SHP77 (cell line): Measurements from ENCODE around the gene SLX4IP.
"Not testable (repeated sequence)": the region's sequence is repeated elsewhere in the genome, so short reads cannot be mapped to it uniquely, and the experiment has no call there.

Source experiments
- DNase-seq, 2 experiments: peaks; one replicate each; lab custom pipeline; 2025; lab: John Stamatoyannopoulos, UW

Gene SLX4IP

GRCh38 chr20:10573273-10573950 lies 138.3 kb downstream of the SLX4IP start:
- DNase-seq, result no peak

GRCh38 chr20:10573951-10574339 lies 138.8 kb downstream of the SLX4IP start:
- no peak for DNase-seq

GRCh38 chr20:10576411-10577090 lies 141.4 kb downstream of the SLX4IP start:
- DNase-seq, result no peak

- no peak for DNase-seq
Observed at GRCh38 chr20:10577648-10578047, 142.5 kb downstream of the SLX4IP start.

- peak; percentile 24 to 29 for DNase-seq
Observed at GRCh38 chr20:10578607-10579006, 143.5 kb downstream of the SLX4IP start.

GRCh38 chr20:10579942-10580341 lies 144.8 kb downstream of the SLX4IP start:
- DNase-seq, result no peak

GRCh38 chr20:10580700-10581099 lies 145.6 kb downstream of the SLX4IP start:
- DNase-seq, result no peak

- DNase-seq, result no peak
Observed at GRCh38 chr20:10581823-10582222, 146.7 kb downstream of the SLX4IP start.

- no peak for DNase-seq
Observed at GRCh38 chr20:10584371-10584770, 149.3 kb downstream of the SLX4IP start.

- no peak for DNase-seq
Observed at GRCh38 chr20:10585308-10585707, 150.2 kb downstream of the SLX4IP start.

GRCh38 chr20:10586296-10586695 lies 151.2 kb downstream of the SLX4IP start:
- DNase-seq, result no peak

- not testable (repeated sequence) for DNase-seq
Observed at GRCh38 chr20:10590446-10590845, 155.3 kb downstream of the SLX4IP start.

GRCh38 chr20:10590950-10591671 lies 156.0 kb downstream of the SLX4IP start:
- no peak for DNase-seq

- DNase-seq, result no peak
Observed at GRCh38 chr20:10591946-10592521, 156.9 kb downstream of the SLX4IP start.

- DNase-seq, result no peak
Observed at GRCh38 chr20:10594296-10594868, 159.3 kb downstream of the SLX4IP start.

GRCh38 chr20:10595266-10595665 lies 160.2 kb downstream of the SLX4IP start:
- no peak for DNase-seq

GRCh38 chr20:10595985-10596384 lies 160.9 kb downstream of the SLX4IP start:
- DNase-seq, result no peak

GRCh38 chr20:10596710-10597121 lies 161.6 kb downstream of the SLX4IP start:
- DNase-seq, result no peak

GRCh38 chr20:10597637-10598036 lies 162.5 kb downstream of the SLX4IP start:
- DNase-seq, result no peak

GRCh38 chr20:10602221-10602871 lies 167.2 kb downstream of the SLX4IP start:
- no peak for DNase-seq

- DNase-seq, result no peak
Observed at GRCh38 chr20:10603378-10603777, 168.3 kb downstream of the SLX4IP start.
